Mesothelial cell of epicardium (in vitro differentiated cells): Measurements from ENCODE around the gene CDC42. TPM values are rescaled to one million over a fixed set of nuclear protein-coding genes. Genes with fewer than 3 reads are reported as not detected.

Source experiments
- DNase-seq, 2 experiments: peaks; one replicate each; pipeline ENCODE4 v3.0.0; 2021; ENCODE audit warnings: low spot score in 2 of 2; ENCODE audit not compliant: unreplicated experiment in 2 of 2
- H3K27ac Mint-ChIP-seq: 2 replicates; pipeline ENCODE4 v1.8.0; 2021; ENCODE audit warnings: mixed read lengths
- H3K27me3 Mint-ChIP-seq: 2 replicates; pipeline ENCODE4 v1.8.0; 2021; ENCODE audit warnings: low read depth, mixed read lengths
- H3K36me3 Mint-ChIP-seq: 2 replicates; pipeline ENCODE4 v1.8.0; 2021; ENCODE audit warnings: mixed read lengths
- H3K4me1 Mint-ChIP-seq: 2 replicates; pipeline ENCODE4 v1.8.0; 2021; ENCODE audit warnings: mixed read lengths
- H3K4me3 Mint-ChIP-seq: 2 replicates; pipeline ENCODE4 v1.8.0; 2021; ENCODE audit warnings: mild to moderate bottlenecking, moderate library complexity, mixed read lengths
- H3K9me3 Mint-ChIP-seq: 2 replicates; pipeline ENCODE4 v1.8.0; 2021; ENCODE audit warnings: mixed read lengths
- total RNA-seq: library from RNA; stranded (reverse); gene quantifications from 3 replicates; pipeline ENCODE4 v1.2.1, GENCODE V29; 2021
- TF ChIP-seq, protein P1 (sequence below): fragments of 200-600 bp; sonication (generic); IDR thresholded peaks from one replicate; pipeline ENCODE4 v1.5.0; 2021; ENCODE audit warnings: antibody characterized with exemption; ENCODE audit not compliant: unreplicated experiment

Gene CDC42
- total RNA-seq, 1 donor from 2014 or later = 244 TPM

GRCh38 chr1:22100168-22100567, 47.7 kb downstream of the CDC42 start:
- no peak for DNase-seq
- Mint-ChIP-seq H3K27ac (no peak overlapping the region), H3K27me3 (no peaks in the 10 kb centered on the region), H3K4me3 (no peak overlapping the region), H3K9me3 (no peaks in the 10 kb centered on the region), H3K36me3 (peaks cover 24% of the 10 kb centered on the region), H3K4me1 (peaks cover 14% of the 10 kb centered on the region)
- TF ChIP-seq, protein P1, sequence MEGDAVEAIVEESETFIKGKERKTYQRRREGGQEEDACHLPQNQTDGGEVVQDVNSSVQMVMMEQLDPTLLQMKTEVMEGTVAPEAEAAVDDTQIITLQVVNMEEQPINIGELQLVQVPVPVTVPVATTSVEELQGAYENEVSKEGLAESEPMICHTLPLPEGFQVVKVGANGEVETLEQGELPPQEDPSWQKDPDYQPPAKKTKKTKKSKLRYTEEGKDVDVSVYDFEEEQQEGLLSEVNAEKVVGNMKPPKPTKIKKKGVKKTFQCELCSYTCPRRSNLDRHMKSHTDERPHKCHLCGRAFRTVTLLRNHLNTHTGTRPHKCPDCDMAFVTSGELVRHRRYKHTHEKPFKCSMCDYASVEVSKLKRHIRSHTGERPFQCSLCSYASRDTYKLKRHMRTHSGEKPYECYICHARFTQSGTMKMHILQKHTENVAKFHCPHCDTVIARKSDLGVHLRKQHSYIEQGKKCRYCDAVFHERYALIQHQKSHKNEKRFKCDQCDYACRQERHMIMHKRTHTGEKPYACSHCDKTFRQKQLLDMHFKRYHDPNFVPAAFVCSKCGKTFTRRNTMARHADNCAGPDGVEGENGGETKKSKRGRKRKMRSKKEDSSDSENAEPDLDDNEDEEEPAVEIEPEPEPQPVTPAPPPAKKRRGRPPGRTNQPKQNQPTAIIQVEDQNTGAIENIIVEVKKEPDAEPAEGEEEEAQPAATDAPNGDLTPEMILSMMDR = no peak

GRCh38 chr1:22101199-22101598, 48.7 kb downstream of the CDC42 start:
- Mint-ChIP-seq H3K9me3 (no peaks in the 10 kb centered on the region), H3K4me1 (peaks cover 20% of the 10 kb centered on the region), H3K27me3 (no peaks in the 10 kb centered on the region), H3K27ac (no peak overlapping the region), H3K36me3 (peaks cover 28% of the 10 kb centered on the region), H3K4me3 (no peak overlapping the region)
- TF ChIP-seq, protein P1 = no peak
- DNase-seq = no peak

- H3K27ac Mint-ChIP-seq = peak overlapping the region; percentile 72
Observed at GRCh38 chr1:22101995-22102394, 49.5 kb downstream of the CDC42 start.

GRCh38 chr1:22102746-22103145, 50.2 kb downstream of the CDC42 start:
- TF ChIP-seq, protein P1 = no peak
- H3K9me3 Mint-ChIP-seq = no peaks in the 10 kb centered on the region
- no peak overlapping the region for H3K4me3 Mint-ChIP-seq
- peak overlapping the region; percentile 72 for H3K27ac Mint-ChIP-seq
- peaks cover 19% of the 10 kb centered on the region for H3K36me3 Mint-ChIP-seq
- DNase-seq = no peak
- H3K4me1 Mint-ChIP-seq = peaks cover 34% of the 10 kb centered on the region
- no peaks in the 10 kb centered on the region for H3K27me3 Mint-ChIP-seq

More at GRCh38 chr1:22101995-22102394, 49.5 kb downstream of the CDC42 start:
- H3K36me3 Mint-ChIP-seq = peaks cover 23% of the 10 kb centered on the region
- H3K4me1 Mint-ChIP-seq = peaks cover 28% of the 10 kb centered on the region
- TF ChIP-seq, protein P1 = no peak
- H3K9me3 Mint-ChIP-seq = no peaks in the 10 kb centered on the region
- no peak overlapping the region for H3K4me3 Mint-ChIP-seq
- no peaks in the 10 kb centered on the region for H3K27me3 Mint-ChIP-seq
- no peak for DNase-seq

DNA sequence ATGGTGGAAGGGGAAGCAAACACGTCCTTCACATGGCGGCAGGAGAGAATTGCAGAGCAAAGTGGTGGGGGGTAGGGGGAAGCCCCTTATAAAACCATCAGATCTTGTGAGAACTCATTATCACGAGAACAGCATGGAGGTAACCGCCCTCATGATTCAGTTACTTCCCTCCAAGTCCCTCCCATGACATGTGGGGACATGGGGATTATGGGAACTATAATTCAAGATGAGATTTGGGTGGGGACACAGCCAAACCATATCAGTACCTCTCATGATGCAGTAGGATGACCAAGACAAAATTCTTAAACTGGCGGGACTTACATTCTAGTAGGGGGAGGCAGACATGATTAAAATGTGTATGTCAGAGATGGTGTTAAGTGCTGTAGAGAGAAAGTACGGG, 51.6 kb downstream of the CDC42 start:
- Mint-ChIP-seq H3K27ac (peak overlapping the region; percentile 72), H3K27me3 (no peaks in the 10 kb centered on the region), H3K4me3 (no peak overlapping the region), H3K36me3 (peaks cover 16% of the 10 kb centered on the region), H3K9me3 (no peaks in the 10 kb centered on the region), H3K4me1 (peaks cover 47% of the 10 kb centered on the region)
- TF ChIP-seq, protein P1 = no peak
- no peak for DNase-seq

GRCh38 chr1:22104865-22105437, 52.4 kb downstream of the CDC42 start:
- H3K9me3 Mint-ChIP-seq = no peaks in the 10 kb centered on the region
- no peak overlapping the region for H3K27ac Mint-ChIP-seq
- TF ChIP-seq, protein P1 = no peak
- H3K36me3 Mint-ChIP-seq = peaks cover 19% of the 10 kb centered on the region
- H3K27me3 Mint-ChIP-seq = no peaks in the 10 kb centered on the region
- H3K4me3 Mint-ChIP-seq = no peak overlapping the region
- DNase-seq = no peak
- H3K4me1 Mint-ChIP-seq = peaks cover 54% of the 10 kb centered on the region
